Stimulated activated naive CD4-positive, alpha-beta T cell treated with Interleukin-2 at 50 U/mL for 16 hours (primary cell): ENCODE measurements around the gene PNPLA4.

ENCODE experiments used
- DNase-seq: peaks from one replicate; lab custom pipeline; 2025; lab: John Stamatoyannopoulos, UW

PNPLA4 gene

DNA sequence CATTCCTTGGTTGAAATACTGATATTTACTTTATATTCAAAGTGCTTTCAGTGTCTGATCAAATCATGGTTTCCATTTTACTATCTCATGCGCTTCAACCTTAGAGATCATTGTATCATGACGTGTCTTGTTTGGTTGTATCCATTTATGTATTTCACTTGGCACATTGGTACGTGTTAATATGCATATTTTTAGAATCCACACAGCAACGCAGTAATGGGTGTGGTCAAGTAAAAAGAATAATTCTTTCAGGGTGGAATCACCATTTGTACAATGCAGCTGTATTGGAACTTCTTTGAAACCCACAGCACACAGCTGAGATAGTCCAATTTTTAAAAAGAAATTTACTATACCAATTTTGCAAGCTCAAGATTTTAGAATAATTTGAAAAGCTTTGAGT, 55.2 kb downstream of the PNPLA4 start:
- DNase-seq: no peak

DNA sequence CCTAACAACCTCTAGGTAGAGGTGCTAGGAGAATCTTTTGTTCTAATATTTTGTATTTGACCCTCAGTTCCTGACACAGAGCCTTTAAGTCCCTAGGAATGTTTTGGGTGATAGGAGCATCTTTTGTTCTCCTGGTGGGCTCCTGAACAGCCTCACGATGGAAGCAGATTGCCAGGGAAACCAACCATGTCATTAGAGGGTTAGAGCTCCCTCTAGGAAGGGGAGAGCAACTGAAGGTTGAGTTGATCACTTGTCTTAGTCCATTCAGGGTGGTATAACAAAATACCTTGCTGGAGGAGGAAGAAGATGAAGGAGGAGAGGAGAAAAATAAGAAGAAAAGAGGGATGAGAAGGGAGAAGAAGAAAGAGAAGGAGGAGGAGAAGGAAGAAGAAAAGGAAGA, 75.0 kb downstream of the PNPLA4 start:
- no peak for DNase-seq
